GM12872 (cell line): ENCODE data around the gene STX17.

ENCODE experiments used
- TF ChIP-seq, protein P1 (sequence below): IDR thresholded peaks from 3 replicates; pipeline ENCODE4 v1.5.1; 2011; ENCODE audit warnings: low read depth, mild to moderate bottlenecking, low read length, moderate library complexity; ENCODE audit not compliant: insufficient read depth

STX17 gene

DNA sequence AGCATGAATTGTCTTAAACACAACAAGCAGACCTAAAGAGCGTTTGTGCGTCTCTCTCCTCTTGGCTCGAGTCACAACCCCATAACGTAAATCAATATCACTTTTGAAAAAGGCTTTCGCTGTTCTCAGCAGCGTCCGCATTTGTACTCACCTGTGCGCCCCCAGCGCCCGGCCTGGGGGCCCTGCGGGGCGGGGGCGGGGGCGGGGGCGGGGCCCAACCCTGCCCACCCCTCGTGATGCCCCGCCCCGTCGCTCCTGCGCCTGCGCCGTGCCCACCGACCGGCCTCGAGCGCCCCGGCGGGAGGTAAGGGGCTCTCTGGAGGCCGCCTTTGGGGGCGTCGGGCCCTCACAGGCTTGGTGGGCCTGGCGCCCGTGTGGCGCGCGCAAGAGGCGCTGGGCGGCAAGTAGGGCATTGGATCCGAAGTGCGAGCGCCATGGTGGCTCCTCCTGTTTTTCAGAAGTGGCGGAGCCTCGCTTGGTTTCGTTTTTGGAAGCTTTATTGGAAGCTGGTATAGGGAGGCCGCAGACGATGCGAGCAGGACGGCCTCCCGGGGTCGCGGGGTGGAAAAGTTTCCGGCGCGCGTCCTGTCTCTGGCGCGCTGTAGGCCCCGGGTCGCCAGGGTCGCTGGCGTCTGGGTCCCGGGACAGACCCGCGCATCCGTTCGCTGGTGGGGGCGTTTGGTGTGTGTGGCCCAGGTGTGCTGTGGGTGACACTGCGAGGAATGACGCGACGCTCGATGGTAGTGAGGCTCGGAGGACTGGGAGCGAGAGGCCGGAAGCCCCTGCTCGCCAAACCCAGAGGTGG is at the start of gene STX17:
STX17 (plus strand) TSS at position 252 of the 805 bp plus-strand sequence. CDS start 8,586 bp downstream, outside the sequence.
- TF ChIP-seq, protein P1, sequence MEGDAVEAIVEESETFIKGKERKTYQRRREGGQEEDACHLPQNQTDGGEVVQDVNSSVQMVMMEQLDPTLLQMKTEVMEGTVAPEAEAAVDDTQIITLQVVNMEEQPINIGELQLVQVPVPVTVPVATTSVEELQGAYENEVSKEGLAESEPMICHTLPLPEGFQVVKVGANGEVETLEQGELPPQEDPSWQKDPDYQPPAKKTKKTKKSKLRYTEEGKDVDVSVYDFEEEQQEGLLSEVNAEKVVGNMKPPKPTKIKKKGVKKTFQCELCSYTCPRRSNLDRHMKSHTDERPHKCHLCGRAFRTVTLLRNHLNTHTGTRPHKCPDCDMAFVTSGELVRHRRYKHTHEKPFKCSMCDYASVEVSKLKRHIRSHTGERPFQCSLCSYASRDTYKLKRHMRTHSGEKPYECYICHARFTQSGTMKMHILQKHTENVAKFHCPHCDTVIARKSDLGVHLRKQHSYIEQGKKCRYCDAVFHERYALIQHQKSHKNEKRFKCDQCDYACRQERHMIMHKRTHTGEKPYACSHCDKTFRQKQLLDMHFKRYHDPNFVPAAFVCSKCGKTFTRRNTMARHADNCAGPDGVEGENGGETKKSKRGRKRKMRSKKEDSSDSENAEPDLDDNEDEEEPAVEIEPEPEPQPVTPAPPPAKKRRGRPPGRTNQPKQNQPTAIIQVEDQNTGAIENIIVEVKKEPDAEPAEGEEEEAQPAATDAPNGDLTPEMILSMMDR: no peak

DNA sequence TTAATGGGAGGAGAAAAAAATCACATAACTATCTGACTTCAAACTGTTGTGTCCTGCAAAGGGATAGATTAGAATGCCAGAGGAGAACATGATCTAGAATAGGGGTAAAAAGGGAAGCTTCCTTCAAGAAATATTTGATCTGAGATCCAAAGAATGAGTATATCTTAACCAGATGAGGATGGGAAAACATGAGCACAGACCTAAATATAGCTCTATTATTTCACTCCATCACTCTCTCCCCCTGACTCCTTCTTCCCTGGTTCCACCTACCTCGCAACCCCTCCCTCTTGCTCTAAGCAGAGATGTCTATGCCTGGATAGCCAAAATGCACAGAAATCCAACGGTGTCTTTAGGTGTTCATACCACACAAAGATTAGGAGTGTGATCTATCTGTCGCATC is 48.4 kb upstream of the STX17 start:
- TF ChIP-seq, protein P1: no peak

GRCh38 chr9:99859243-99859980 is 47.0 kb upstream of the STX17 start:
- TF ChIP-seq, protein P1: no peak

- TF ChIP-seq, protein P1: no peak
Observed at GRCh38 chr9:99860266-99860665, 46.2 kb upstream of the STX17 start.

GRCh38 chr9:99863955-99864354 is 42.5 kb upstream of the STX17 start:
- TF ChIP-seq, protein P1: no peak

GRCh38 chr9:99866398-99866797 is 40.1 kb upstream of the STX17 start:
- TF ChIP-seq, protein P1: no peak

GRCh38 chr9:99867536-99867935 is 38.9 kb upstream of the STX17 start:
- TF ChIP-seq, protein P1: no peak
